Duodenal mucosa (tissue), 2 donors: ENCODE measurements around the gene EML2.
A peak's percentile ranks its signal among the peaks of the same experiment; 100 is the strongest.

Experiments used
- H3K27ac ChIP-seq: one replicate; pipeline ENCODE4 v1.7.0; 2013; ENCODE audit warnings: low read depth, low read length
- H3K27me3 ChIP-seq, 2 donors: one replicate each; pipeline ENCODE4 v1.7.0; 2013; ENCODE audit warnings: low read length in 2 of 2, control low read depth in 1 of 2; ENCODE audit not compliant: insufficient read depth in 2 of 2, control insufficient read depth in 1 of 2
- H3K36me3 ChIP-seq, 2 donors: one replicate each; pipeline ENCODE4 v1.7.0; 2013; ENCODE audit warnings: low read length in 2 of 2, control low read depth in 1 of 2; ENCODE audit not compliant: insufficient read depth in 2 of 2, control insufficient read depth in 1 of 2
- H3K4me1 ChIP-seq, 2 donors: one replicate each; pipeline ENCODE4 v1.7.0; 2013; ENCODE audit warnings: low read length in 2 of 2, control low read depth in 1 of 2; ENCODE audit not compliant: insufficient read depth in 2 of 2, control insufficient read depth in 1 of 2
- H3K4me3 ChIP-seq, 2 donors: one replicate each; pipeline ENCODE4 v1.7.0; 2013; ENCODE audit warnings: low read length in 2 of 2, low read depth in 1 of 2
- H3K9ac ChIP-seq, 2 donors: one replicate each; pipeline ENCODE4 v1.7.0; 2013; ENCODE audit warnings: low read length in 2 of 2, low read depth in 1 of 2
- H3K9me3 ChIP-seq, 2 donors: one replicate each; pipeline ENCODE4 v1.7.0; 2013; ENCODE audit warnings: low read length in 2 of 2, control low read depth in 1 of 2; ENCODE audit not compliant: control insufficient read depth in 1 of 2

Gene EML2

GRCh38 chr19:45670670-45671453 is 31.7 kb upstream of the EML2 start:
- peaks cover 11 to 28% of the 10 kb centered on the region in 2 donors for H3K4me1 ChIP-seq
- no peaks in the 10 kb centered on the region for H3K9me3 ChIP-seq
- H3K4me3 ChIP-seq = peak overlapping the region; percentile 47 to 54
- H3K27me3 ChIP-seq = peaks cover 22 to 28% of the 10 kb centered on the region in 2 donors
- H3K36me3 ChIP-seq = no peaks in the 10 kb centered on the region
- peak overlapping the region in 1 of 2 donors; percentile 51 for H3K9ac ChIP-seq
- H3K27ac ChIP-seq = no peak overlapping the region

- Histone ChIP-seq H3K27me3 (peaks cover 22 to 31% of the 10 kb centered on the region in 2 donors), H3K27ac (no peak overlapping the region)
Measured at GRCh38 chr19:45668342-45668871, 29.2 kb upstream of the EML2 start.

GRCh38 chr19:45667620-45668341 is 28.6 kb upstream of the EML2 start, which contains the start of gene GIPR:
TSS of gene GIPR (plus strand) at chr19:45668221. CDS start at chr19:45669521, 1,300 bp downstream.
- Histone ChIP-seq H3K9me3 (no peaks in the 10 kb centered on the region), H3K27ac (no peak within 1 kb of the TSS), H3K27me3 (peaks cover 22 to 30% of the 10 kb centered on the region in 2 donors), H3K4me1 (peaks cover 11 to 28% of the 10 kb centered on the region in 2 donors), H3K36me3 (no peaks in the 10 kb centered on the region), H3K4me3 (peak within 1 kb of the TSS; percentile 63 to 71), H3K9ac (peak within 1 kb of the TSS; percentile 54 to 65)

More at GRCh38 chr19:45668342-45668871, 29.2 kb upstream of the EML2 start:
- no peaks in the 10 kb centered on the region for H3K36me3 ChIP-seq
- peak overlapping the region; percentile 63 to 71 for H3K4me3 ChIP-seq
- H3K9me3 ChIP-seq = no peaks in the 10 kb centered on the region
- H3K9ac ChIP-seq = peak overlapping the region; percentile 54 to 65
- H3K4me1 ChIP-seq = peaks cover 11 to 28% of the 10 kb centered on the region in 2 donors

- no peak overlapping the region for H3K9ac ChIP-seq
- H3K36me3 ChIP-seq = no peaks in the 10 kb centered on the region
- H3K4me1 ChIP-seq = peaks cover 7 to 20% of the 10 kb centered on the region in 2 donors
- no peak overlapping the region for H3K27ac ChIP-seq
- H3K9me3 ChIP-seq = no peaks in the 10 kb centered on the region
- no peak overlapping the region for H3K4me3 ChIP-seq
- H3K27me3 ChIP-seq = peaks cover 14 to 29% of the 10 kb centered on the region in 2 donors
Measured at GRCh38 chr19:45664575-45664974, 25.4 kb upstream of the EML2 start.

- no peak overlapping the region for H3K4me3 ChIP-seq
- no peak overlapping the region for H3K9ac ChIP-seq
- H3K36me3 ChIP-seq = no peaks in the 10 kb centered on the region
- H3K27me3 ChIP-seq = peaks cover 8 to 22% of the 10 kb centered on the region in 2 donors
- H3K9me3 ChIP-seq = no peaks in the 10 kb centered on the region
- H3K4me1 ChIP-seq = peaks cover 7 to 13% of the 10 kb centered on the region in 2 donors
- no peak overlapping the region for H3K27ac ChIP-seq
Measured at GRCh38 chr19:45663800-45664199, 24.6 kb upstream of the EML2 start.

GRCh38 chr19:45660636-45661035 is 21.4 kb upstream of the EML2 start:
- Histone ChIP-seq H3K27ac (no peak overlapping the region), H3K27me3 (peaks cover 0 to 12% of the 10 kb centered on the region in 2 donors), H3K4me1 (no peaks in the 10 kb centered on the region), H3K9me3 (no peaks in the 10 kb centered on the region), H3K9ac (no peak overlapping the region), H3K4me3 (no peak overlapping the region), H3K36me3 (no peaks in the 10 kb centered on the region)

GRCh38 chr19:45659096-45659729 is 20.0 kb upstream of the EML2 start:
- Histone ChIP-seq H3K9me3 (no peaks in the 10 kb centered on the region), H3K9ac (no peak overlapping the region), H3K4me3 (no peak overlapping the region), H3K27me3 (peaks cover 0 to 8% of the 10 kb centered on the region in 2 donors), H3K4me1 (no peaks in the 10 kb centered on the region), H3K36me3 (no peaks in the 10 kb centered on the region), H3K27ac (no peak overlapping the region)

GRCh38 chr19:45657520-45658167 is 18.4 kb upstream of the EML2 start:
- Histone ChIP-seq H3K4me3 (no peak overlapping the region), H3K27me3 (peaks cover 0 to 6% of the 10 kb centered on the region in 2 donors), H3K27ac (no peak overlapping the region), H3K9me3 (no peaks in the 10 kb centered on the region), H3K9ac (no peak overlapping the region), H3K4me1 (no peaks in the 10 kb centered on the region), H3K36me3 (no peaks in the 10 kb centered on the region)

GRCh38 chr19:45655073-45655472 is 15.9 kb upstream of the EML2 start:
- no peaks in the 10 kb centered on the region for H3K9me3 ChIP-seq
- no peak overlapping the region for H3K27ac ChIP-seq
- H3K36me3 ChIP-seq = no peaks in the 10 kb centered on the region
- no peaks in the 10 kb centered on the region for H3K27me3 ChIP-seq
- no peak overlapping the region for H3K9ac ChIP-seq
- no peak overlapping the region for H3K4me3 ChIP-seq
- no peaks in the 10 kb centered on the region for H3K4me1 ChIP-seq
